Measurements from ENCODE around the gene HOOK2.
"Not testable (repeated sequence)": the region's sequence is repeated elsewhere in the genome, so short reads cannot be mapped to it uniquely, and the experiment has no call there.

The HOOK2 gene

DNA sequence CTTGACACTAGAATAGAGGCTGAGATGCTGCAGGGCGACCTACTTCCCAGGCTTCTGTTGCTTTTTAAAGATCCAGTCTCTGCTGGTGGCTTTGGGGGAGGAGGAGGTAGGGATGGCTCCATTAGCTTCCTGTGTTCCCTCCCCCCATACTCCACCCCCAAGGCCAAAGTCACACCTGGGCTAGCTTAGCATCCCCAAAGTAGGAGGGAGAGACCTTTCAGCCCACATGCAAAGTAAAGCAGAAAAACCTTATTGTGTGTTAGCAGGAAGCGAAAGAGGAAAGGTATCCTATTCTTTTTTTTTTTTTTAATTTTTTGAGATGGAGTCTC lies 48.4 kb downstream of the HOOK2 start:
- no peak for ATAC-seq
- H3K36me3 Mint-ChIP-seq = peaks cover 31% of the 10 kb centered on the region
- H3K9me3 Mint-ChIP-seq = no peaks in the 10 kb centered on the region
- H3K27ac Mint-ChIP-seq = peak overlapping the region; percentile 53
- no peak overlapping the region for H3K4me3 Mint-ChIP-seq
- H3K27me3 Mint-ChIP-seq = no peaks in the 10 kb centered on the region
- peaks cover 67% of the 10 kb centered on the region for H3K4me1 Mint-ChIP-seq

DNA sequence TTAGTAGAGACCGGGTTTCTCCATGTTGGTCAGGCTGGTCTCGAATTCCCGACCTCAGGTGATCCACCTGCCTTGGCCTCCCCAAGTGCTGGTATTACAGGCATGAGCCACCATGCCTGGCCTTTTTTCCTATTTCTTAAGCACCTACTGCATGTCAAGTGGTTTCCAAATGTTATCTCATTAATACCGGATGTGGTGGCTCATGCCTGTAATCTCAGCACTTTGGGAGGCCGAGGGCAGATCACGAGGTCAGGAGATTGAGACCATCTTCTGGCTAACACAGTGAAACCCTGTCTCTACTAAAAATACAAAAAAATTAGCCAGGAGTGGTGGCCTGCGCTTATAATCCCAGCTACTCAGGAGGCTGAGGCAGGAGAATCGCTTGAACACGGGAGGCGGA lies 49.7 kb downstream of the HOOK2 start:
- not testable (repeated sequence) for H3K27me3 Mint-ChIP-seq, H3K9me3 Mint-ChIP-seq, H3K4me3 Mint-ChIP-seq, H3K27ac Mint-ChIP-seq, ATAC-seq
- Mint-ChIP-seq H3K4me1 (peaks cover 68% of the 10 kb centered on the region), H3K36me3 (peaks cover 36% of the 10 kb centered on the region)

DNA sequence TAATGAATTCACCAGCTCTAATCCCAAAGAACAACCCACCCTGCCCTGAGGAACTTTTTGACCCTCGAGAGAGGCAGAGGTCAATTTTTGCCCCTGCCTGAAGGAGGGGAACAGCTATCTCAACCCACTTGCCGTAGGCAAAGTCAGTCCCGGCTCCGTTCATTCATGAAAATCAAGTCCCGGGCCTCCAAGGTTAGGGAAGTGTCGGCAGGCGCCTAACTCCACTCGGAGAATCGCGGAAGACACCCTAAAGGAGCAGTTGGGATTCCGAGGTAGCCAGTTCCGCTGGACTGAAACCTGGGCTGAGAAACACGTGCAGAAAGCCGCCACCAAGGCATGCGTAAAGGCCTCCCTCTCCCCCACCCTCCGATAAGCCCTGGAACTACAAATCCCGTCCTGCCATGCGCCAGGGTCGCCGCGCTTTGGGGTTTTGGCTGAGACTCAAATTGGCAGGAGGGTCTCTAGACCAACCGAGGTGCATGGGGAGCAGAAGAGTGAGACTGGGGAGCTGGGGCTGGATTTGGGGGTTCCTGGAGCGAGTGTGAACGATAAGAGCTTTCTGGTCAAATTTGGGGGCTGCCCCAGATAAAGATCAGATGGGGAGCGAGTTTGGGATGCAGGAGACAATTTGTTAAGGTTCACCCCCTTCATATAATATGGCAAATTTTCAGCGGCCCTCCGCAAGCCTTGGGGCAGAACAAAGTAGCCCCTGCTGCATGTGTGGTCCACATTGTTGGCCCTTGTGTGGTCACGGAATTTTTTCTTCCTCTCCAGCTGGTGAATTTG lies 51.5 kb downstream of the HOOK2 start, which contains the start of gene TNPO2:
TSS of gene TNPO2 (minus strand) at position 292 of the 786 bp plus-strand sequence. CDS start 2,955 bp downstream, outside the sequence.
- peak; percentile 70 for ATAC-seq
- Mint-ChIP-seq H3K36me3 (peaks cover 29% of the 10 kb centered on the region), H3K9me3 (no peaks in the 10 kb centered on the region), H3K4me1 (peaks cover 59% of the 10 kb centered on the region), H3K27me3 (no peaks in the 10 kb centered on the region), H3K4me3 (peak within 1 kb of the TSS; percentile 90), H3K27ac (peak within 1 kb of the TSS; percentile 77)

DNA sequence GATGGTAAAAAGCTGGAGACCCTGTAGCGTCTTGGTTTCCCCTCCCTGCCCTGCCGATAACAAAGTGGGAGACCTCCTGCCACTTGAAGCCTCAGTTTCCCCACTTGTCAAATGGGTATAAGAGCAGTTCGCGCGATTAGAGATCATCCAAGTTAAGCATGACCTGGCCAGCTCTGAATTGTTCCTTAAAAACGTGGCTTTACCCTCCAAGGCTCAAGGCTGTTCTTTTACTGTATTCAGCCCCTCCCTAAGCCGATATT lies 52.0 kb downstream of the HOOK2 start:
- no peaks in the 10 kb centered on the region for H3K27me3 Mint-ChIP-seq
- no peak for ATAC-seq
- peak overlapping the region; percentile 90 for H3K4me3 Mint-ChIP-seq
- peaks cover 27% of the 10 kb centered on the region for H3K36me3 Mint-ChIP-seq
- peaks cover 60% of the 10 kb centered on the region for H3K4me1 Mint-ChIP-seq
- peak overlapping the region; percentile 77 for H3K27ac Mint-ChIP-seq
- H3K9me3 Mint-ChIP-seq = no peaks in the 10 kb centered on the region

DNA sequence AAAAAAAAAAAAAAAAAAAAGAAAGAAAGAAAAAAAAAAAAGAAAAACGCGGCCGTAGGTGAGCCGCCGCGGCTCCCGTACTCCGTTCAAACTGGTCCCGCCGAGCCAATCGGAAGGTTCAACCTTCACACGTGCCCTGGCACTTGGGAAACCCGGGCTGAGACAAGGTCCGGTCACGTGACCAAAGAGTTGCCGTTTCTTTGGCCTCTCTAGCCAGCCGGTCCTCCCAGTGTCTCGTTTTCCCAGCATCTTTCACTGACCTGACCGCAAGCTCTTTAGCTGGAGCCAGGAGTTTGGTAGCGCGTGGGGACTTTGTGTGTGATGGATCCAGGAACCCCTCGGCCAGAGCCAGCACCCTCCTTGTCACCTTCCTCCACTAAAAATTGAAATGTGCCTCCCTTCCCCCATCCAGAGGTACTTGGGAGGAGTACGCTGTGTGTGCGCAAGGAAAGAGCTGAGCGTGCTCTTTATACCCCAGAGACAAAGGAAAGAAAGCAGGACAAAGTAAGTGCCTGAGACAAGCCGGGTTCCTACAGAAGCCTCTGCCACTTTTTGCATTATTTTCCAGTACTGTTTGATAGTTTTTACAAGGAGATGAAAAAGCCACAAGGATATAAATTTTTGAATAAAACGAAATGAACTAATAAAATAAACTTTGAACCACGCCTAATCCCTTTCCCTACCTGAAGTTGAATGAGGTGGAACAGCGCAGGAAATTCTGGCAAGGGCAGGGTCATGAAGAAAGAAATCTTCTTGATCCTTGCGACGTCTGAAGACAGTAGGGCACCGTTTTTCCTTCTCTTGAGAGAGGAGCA lies 52.6 kb downstream of the HOOK2 start:
- peaks cover 26% of the 10 kb centered on the region for H3K36me3 Mint-ChIP-seq
- peaks cover 62% of the 10 kb centered on the region for H3K4me1 Mint-ChIP-seq
- H3K27me3 Mint-ChIP-seq = no peaks in the 10 kb centered on the region
- peak overlapping the region; percentile 90 for H3K4me3 Mint-ChIP-seq
- peak overlapping the region; percentile 77 for H3K27ac Mint-ChIP-seq
- no peaks in the 10 kb centered on the region for H3K9me3 Mint-ChIP-seq
- ATAC-seq = peak; percentile 96

DNA sequence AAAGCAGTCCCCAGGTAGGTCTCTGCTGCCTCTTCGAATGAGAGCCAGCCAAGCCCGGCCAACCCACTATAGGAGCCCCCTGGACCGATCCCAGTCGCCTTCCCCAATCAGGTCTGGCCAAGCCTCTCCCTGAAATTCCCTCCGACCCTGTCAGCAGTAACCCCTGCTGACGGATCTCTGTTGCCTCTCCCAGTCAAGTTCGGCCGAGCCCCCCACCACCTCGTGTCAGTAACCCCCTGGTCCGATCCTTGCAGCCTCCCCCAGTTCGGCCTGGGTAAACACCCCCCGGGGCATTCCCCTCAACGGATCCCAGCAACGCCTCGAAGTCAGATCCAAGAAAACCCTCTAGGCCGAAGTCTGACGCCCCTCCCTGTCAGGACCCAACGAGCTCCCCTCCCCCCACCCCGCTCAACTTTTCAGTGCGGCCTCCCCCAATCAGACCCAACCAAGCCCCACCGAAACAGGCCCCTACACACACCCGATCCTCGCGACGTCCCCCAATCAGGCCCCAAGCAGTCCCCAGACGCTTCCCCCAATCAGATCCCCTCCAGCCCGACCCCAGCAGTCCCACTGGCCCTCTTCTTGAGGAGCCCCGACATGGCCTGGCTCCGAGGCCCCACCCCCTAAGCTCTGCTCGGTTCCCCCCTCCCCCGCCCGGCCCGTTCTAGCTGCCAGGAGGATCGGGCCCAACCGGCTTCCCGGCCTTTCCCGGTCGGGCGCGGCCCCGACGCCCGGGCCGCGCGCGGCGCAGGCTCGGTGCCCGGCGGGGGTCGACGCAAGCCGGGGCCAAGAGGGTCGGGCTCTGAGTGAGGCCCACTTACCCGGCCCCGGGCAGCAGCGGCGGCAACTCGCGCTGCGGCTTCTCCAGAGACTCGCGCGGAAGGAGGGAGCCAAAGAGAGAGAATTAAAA lies 53.4 kb downstream of the HOOK2 start:
- no peaks in the 10 kb centered on the region for H3K9me3 Mint-ChIP-seq
- peaks cover 61% of the 10 kb centered on the region for H3K4me1 Mint-ChIP-seq
- no peaks in the 10 kb centered on the region for H3K27me3 Mint-ChIP-seq
- peak; percentile 69 for ATAC-seq
- H3K27ac Mint-ChIP-seq = peak overlapping the region; percentile 77
- H3K36me3 Mint-ChIP-seq = peaks cover 25% of the 10 kb centered on the region
- peak overlapping the region; percentile 95 for H3K4me3 Mint-ChIP-seq

DNA sequence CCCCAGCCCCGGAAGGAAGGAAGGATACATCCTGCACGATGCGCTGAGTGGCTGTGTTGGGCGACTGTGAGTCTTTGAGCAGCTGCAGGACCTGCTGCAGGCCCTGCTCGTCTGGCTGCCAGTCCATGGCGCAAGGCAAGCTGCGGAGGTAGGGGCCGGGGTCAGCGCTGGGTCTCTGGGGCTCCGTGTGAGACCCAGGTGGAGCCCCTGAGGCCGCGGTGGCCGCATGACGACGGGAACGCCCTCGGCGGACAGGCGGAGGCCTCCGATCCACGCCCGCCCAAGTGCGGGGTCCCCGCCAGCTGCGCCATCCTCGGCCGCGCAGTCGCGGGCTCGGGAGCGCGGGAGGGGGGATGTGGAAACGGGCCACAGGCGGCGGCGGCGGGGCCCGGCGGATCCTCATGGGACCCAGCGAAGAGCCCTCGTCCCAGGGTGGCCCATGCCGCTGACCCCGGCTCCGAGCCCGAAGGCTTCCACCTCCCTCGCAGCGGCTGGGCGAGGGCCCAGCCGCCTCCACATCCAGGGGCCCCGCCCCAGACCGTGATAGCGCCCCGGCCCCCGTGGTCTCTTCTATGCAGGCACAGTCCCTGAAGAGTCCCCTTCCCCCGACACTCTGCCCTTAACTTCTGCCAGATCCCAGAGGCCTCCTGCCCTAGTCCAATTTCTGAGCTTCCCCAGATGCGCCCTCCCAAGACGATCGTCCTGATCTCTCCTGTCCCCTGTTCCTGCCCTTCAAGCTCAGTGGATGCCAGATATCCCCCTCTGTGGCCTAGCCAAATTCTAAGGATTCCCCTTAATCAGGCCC lies 54.3 kb downstream of the HOOK2 start:
- Mint-ChIP-seq H3K27ac (peak overlapping the region; percentile 77), H3K9me3 (no peaks in the 10 kb centered on the region), H3K4me3 (peak overlapping the region; percentile 95), H3K36me3 (peaks cover 26% of the 10 kb centered on the region), H3K27me3 (no peaks in the 10 kb centered on the region), H3K4me1 (peaks cover 53% of the 10 kb centered on the region)
- peak; percentile 8 for ATAC-seq

DNA sequence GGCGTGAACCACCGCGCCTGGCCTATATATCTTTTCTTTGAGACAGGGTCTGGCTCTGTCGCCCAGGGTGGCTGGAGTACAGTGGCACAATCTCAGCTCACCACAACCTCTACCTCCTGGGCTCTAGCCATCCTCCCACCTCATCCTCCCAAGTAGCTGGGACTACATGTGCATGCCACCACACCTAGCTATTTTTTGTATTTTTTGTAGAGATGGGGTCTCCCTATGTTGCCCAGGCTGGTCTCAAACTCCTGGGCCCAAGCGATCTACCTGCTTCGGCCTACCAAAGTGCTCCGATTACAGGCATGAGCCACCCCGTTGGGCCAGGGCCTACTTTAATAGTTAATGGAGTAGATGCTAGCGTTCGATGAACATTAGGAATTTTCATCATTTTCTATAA lies 55.1 kb downstream of the HOOK2 start:
- Mint-ChIP-seq H3K4me3 (peak overlapping the region; percentile 71), H3K27me3 (no peaks in the 10 kb centered on the region), H3K36me3 (peaks cover 30% of the 10 kb centered on the region), H3K4me1 (peaks cover 53% of the 10 kb centered on the region), H3K9me3 (no peaks in the 10 kb centered on the region), H3K27ac (no peak overlapping the region)
- ATAC-seq = no peak

DNA sequence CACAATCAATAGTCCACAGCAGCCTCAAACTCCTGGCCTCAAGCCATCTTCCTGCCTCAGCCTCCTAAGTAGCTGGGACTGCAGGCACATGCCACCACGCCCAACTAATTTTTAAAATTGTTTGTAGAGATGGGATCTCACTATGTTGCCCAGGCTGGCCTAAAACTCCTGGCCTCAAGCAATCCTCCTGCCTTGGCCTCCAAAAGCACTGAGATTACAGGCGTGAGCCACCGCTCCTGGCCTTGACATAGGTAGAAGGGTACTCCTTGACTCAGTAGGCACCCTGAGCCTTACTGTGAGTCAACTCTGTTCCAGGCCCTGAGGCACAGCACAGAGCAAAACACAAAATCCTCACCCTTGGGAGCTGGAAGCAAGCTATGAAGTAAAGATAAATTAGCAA lies 59.4 kb downstream of the HOOK2 start:
- no peak overlapping the region for H3K27ac Mint-ChIP-seq
- no peak for ATAC-seq
- no peaks in the 10 kb centered on the region for H3K27me3 Mint-ChIP-seq
- peaks cover 45% of the 10 kb centered on the region for H3K36me3 Mint-ChIP-seq
- no peaks in the 10 kb centered on the region for H3K9me3 Mint-ChIP-seq
- peaks cover 26% of the 10 kb centered on the region for H3K4me1 Mint-ChIP-seq
- no peak overlapping the region for H3K4me3 Mint-ChIP-seq

DNA sequence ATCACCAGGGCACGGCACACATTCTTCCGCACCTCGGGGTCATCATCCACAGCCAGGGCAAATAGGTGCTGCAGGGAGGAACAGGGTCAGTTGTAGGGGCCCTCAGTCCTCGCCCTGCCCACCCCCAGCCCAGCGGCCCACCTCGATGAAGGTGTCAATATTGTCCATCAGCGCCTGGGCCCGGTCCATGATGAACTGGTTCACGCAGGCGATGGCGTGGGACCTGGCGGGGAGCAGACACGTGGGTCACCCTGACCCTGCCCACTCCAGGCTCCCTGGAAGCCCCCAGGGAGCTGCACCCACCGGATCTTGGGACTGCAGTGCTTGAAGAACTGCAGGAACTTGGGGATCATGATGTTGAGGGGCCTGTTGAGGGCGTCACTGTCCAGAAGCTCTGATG lies 60.2 kb downstream of the HOOK2 start:
- Mint-ChIP-seq H3K4me1 (peaks cover 18% of the 10 kb centered on the region), H3K27me3 (no peaks in the 10 kb centered on the region), H3K27ac (no peak overlapping the region), H3K9me3 (no peaks in the 10 kb centered on the region), H3K36me3 (peaks cover 48% of the 10 kb centered on the region), H3K4me3 (no peak overlapping the region)
- ATAC-seq = no peak

DNA sequence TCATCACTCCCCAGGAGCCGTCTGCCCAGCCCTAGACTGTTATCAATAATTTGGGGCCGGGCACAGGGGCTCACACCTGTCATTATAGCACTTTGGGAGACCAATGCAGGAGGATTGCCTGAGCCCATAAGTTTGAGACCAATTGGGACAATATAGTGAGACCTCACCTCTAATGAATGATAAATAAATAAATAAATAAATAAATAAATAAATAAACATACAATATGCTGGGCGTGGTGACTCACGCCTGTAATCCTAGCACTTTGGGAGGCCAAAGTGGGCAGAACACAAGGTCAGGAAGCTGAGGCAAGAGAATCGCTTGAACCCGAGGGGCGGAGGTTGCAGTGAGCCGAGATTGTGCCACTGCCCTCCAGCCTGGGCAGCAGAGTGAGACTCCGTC lies 62.0 kb downstream of the HOOK2 start:
- not testable (repeated sequence) for H3K27me3 Mint-ChIP-seq, H3K4me3 Mint-ChIP-seq, ATAC-seq, H3K9me3 Mint-ChIP-seq, H3K4me1 Mint-ChIP-seq, H3K27ac Mint-ChIP-seq
- peaks cover 42% of the 10 kb centered on the region for H3K36me3 Mint-ChIP-seq

Measured in stimulated activated memory B cell treated with anti-CD40 and anti-IgM and Interleukin-4, amounts not matched to agents 10 μg/mL and 1 μg/mL and 100 μg/mL, for 72 hours (primary cell).